NB4 (cell line): ENCODE measurements around the gene RAB1B.
A peak's percentile ranks its signal among the peaks of the same experiment; 100 is the strongest.
"Not testable (repeated sequence)": the region's sequence is repeated elsewhere in the genome, so short reads cannot be mapped to it uniquely, and the experiment has no call there.

ENCODE experiments used
- DNase-seq: peaks from one replicate; pipeline ENCODE4 v3.0.0; 2010; ENCODE audit warnings: low read depth
- H3K4me3 ChIP-seq: one replicate; pipeline ENCODE4 v1.5.1; 2011; ENCODE audit warnings: mild to moderate bottlenecking, low read depth, low read length, moderate library complexity
- MYC ChIP-seq: IDR thresholded peaks from 2 replicates; pipeline ENCODE4 v1.6.1; 2011; ENCODE audit warnings: low read depth, low read length
- POLR2A ChIP-seq: IDR thresholded peaks from 2 replicates; pipeline ENCODE4 v1.6.1; 2011; ENCODE audit warnings: mild to moderate bottlenecking; ENCODE audit not compliant: insufficient read length; ENCODE audit errors: extremely low read depth
- TF ChIP-seq, protein P1 (sequence below): IDR thresholded peaks from 2 replicates; pipeline ENCODE4 v1.6.1; 2011; ENCODE audit warnings: low read depth, low read length
- TF ChIP-seq, protein P2 (sequence below): IDR thresholded peaks from one replicate; pipeline ENCODE4 v1.5.1; 2012; ENCODE audit warnings: low read depth, low read length

RAB1B gene

DNA sequence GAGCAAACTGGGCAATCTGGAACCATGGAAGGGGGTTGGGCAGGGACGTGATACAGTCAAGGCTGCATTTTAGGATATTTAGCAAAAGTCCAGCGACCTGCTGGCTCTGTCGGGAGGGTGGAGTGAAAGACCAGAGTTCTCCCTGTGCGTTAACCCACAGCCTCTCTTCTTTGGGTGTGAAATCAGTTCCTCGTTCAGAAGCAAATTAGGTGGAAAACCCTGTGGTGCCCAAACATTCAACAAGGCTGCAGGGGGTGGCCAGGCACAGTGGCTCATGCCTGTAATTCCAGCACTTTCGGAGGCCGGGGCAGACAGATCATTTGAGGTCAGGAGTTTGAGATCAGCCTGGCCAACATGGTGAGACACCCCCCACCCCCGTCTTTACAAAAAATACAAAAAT lies 29.2 kb downstream of the RAB1B start:
- TF ChIP-seq, protein P1, sequence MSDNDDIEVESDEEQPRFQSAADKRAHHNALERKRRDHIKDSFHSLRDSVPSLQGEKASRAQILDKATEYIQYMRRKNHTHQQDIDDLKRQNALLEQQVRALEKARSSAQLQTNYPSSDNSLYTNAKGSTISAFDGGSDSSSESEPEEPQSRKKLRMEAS = no peak
- TF ChIP-seq, protein P2, sequence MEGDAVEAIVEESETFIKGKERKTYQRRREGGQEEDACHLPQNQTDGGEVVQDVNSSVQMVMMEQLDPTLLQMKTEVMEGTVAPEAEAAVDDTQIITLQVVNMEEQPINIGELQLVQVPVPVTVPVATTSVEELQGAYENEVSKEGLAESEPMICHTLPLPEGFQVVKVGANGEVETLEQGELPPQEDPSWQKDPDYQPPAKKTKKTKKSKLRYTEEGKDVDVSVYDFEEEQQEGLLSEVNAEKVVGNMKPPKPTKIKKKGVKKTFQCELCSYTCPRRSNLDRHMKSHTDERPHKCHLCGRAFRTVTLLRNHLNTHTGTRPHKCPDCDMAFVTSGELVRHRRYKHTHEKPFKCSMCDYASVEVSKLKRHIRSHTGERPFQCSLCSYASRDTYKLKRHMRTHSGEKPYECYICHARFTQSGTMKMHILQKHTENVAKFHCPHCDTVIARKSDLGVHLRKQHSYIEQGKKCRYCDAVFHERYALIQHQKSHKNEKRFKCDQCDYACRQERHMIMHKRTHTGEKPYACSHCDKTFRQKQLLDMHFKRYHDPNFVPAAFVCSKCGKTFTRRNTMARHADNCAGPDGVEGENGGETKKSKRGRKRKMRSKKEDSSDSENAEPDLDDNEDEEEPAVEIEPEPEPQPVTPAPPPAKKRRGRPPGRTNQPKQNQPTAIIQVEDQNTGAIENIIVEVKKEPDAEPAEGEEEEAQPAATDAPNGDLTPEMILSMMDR = no peak
- TF ChIP-seq POLR2A (no peak), MYC (no peak)
- no peak overlapping the region for H3K4me3 ChIP-seq
- no peak for DNase-seq

DNA sequence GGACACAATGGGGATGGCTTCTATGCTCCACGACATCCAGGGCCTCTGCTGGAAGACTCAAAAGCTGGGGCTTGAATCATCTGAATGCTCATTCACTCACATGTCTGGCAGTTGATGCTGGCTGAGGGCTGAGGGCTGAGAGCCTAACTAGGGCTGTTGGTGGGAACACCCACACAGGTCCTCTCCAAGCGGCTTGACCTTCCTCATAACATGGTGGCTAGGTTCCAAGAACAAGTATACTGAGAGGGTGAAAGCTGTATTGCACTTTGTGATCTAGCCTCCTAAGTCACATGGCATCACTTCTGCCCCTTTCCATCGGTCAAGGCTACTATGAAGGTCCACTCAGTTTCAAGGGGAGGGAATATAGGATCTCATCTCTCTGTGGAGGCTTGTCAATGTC lies 30.7 kb downstream of the RAB1B start:
- no peak overlapping the region for H3K4me3 ChIP-seq
- TF ChIP-seq, protein P1 = no peak
- no peak for TF ChIP-seq POLR2A
- TF ChIP-seq, protein P2 = no peak
- TF ChIP-seq MYC = no peak
- no peak for DNase-seq

DNA sequence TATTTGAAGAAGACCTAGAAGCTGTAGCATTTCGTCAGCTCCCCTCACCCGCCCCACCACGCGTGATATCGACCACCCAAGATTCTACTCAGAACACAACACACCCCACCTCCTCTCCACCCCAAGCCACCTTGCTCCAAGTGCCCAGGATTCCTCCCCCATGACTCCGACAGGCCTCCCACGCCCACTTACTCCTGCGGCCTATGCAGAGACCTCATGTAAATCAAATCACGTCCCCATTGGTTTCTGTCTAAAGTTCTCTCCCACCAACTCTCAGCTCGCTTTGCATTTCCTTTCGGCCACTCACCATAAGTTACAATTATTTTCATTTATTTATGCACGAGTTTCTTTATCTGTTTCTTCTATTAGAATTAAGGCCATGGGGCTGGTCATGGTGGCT lies 34.2 kb downstream of the RAB1B start:
- no peak for TF ChIP-seq MYC
- TF ChIP-seq, protein P2 = no peak
- TF ChIP-seq POLR2A = no peak
- TF ChIP-seq, protein P1 = no peak
- no peak overlapping the region for H3K4me3 ChIP-seq
- no peak for DNase-seq

DNA sequence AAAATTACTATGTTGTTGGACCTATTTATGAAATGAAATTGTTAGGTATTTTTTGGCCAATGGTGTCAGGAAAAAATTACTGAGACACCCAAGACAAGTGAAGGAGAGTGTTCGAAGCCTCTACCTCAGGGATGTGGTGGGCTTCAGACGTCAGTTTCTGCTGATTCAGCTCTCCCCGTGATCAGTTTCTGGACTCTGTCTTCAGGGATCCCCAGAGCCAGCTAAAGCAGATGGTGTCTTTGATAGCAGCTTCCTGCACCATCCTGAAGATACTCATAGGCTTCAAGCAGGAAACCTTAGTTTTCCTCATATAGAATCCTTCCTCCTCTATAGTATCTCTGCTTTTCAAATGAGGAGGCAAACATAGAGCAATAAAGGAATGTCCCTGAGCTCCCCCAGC lies 41.0 kb downstream of the RAB1B start:
- H3K4me3 ChIP-seq = no peak overlapping the region
- no peak for DNase-seq
- TF ChIP-seq, protein P1 = no peak
- TF ChIP-seq MYC (no peak), POLR2A (no peak)
- TF ChIP-seq, protein P2 = no peak

DNA sequence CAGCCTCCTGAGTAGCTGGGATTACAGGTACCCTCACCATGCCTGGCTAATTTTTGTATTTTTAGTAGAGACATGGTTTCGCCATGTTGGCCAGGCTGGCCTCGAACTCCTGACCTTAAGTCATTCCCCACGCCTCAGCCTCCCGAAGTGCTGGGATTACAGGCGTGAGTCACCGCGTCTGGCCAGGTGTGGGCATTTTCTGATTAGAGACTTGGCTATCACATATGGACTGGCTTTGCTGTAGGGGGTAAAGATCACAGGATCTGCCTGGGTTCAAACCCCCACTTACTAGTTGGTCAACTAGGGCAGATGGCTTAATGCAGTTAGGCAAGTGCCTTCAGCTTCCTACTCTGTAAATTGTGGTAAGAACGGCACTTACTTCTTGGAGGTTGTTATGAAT lies 41.9 kb downstream of the RAB1B start:
- H3K4me3 ChIP-seq = no peak overlapping the region
- TF ChIP-seq MYC = no peak
- DNase-seq = no peak

DNA sequence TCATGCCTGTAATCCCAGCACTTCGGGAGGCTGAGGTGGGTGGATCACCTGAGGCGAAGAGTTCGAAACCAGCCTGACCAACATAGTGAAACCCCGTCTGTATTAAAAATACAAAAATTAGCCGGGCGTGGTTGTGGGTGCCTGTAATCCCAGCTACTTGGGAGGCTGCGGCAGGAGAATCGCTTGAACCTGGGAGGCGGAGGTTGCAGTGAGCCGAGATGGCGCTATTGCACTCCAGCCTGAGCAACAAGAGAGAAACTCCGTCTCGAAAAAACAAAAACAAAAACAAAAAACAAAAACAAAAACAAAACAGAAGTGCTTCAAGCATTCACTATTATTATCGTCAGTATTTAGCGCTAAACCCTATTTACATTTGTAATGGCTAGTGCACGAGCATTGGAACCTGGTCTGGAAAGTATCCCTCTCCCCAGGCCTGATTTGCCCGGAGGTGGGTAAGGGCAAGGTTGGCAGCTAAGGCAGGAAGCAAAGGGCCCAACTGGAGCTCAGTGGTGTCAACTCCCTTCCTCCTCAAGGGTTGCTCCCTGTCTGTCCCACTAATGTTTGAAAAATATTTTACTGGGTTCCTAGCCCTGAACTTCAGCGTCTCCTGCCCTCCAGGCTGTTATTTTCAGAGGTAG lies 42.5 kb downstream of the RAB1B start:
- not testable (repeated sequence) for DNase-seq, H3K4me3 ChIP-seq

DNA sequence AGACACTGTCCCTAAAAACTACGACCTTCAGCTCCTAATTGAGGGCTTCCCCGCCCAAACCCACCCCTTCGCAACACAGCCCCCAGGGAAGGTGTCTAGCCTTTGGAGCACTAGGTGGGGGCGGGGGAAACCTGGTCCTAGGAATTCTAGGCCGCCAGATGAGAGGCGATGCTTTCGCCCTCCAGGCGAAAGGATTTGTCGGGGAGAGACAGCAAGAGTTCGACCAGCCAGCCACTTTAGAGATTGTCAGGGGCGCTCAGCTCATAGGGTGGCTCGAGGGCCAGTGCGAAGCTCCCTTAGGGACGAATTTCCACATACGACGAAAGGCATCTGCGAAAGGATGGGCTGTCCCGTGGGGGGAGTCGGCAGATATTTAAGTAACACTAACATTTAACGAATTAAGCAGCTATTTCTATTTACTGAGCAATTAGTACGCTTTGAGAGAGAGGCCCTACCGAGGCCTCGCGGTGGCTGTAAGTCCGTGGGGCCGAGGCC lies 43.1 kb downstream of the RAB1B start:
- no peak for DNase-seq
- TF ChIP-seq, protein P2 = peak; percentile 94
- TF ChIP-seq MYC = no peak
- H3K4me3 ChIP-seq = peak overlapping the region; percentile 66
